ENCODE results near the gene DSP.

DNA sequence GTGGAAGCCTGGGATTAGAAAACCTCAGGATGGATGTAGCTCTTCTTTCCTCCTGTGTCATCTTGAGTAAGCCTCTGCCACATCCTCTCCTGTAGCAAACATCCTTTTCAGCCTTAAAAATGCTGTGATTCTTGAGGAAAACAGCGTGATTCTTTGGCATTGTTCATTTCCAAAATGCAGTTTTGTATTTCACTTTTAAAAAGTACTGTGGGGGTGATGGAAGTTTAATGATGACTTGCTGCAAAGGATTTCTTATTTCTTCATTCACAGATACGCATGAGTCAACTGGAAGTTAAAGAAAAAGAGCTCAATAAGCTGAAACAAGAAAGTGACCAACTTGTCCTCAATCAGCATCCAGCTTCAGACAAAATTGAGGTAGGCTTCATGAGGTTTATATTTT lies 24.6 kb downstream of the DSP start:
- TF ChIP-seq EZH2phosphoT487 (IDR thresholded peaks at IDR 0.05; ENCODE audit: insufficient read depth, low read depth) (no peak), EZH2 (IDR thresholded peaks at IDR 0.05; ENCODE audit: insufficient read depth, poor library complexity, severe bottlenecking) (no peak)
